Measurements from ENCODE around the gene VEGFB. TPM values are rescaled to one million over a fixed set of nuclear protein-coding genes. Genes with fewer than 3 reads are reported as not detected.

VEGFB gene
- total RNA-seq, 1 experiment from 2014 or later = 101 TPM

DNA sequence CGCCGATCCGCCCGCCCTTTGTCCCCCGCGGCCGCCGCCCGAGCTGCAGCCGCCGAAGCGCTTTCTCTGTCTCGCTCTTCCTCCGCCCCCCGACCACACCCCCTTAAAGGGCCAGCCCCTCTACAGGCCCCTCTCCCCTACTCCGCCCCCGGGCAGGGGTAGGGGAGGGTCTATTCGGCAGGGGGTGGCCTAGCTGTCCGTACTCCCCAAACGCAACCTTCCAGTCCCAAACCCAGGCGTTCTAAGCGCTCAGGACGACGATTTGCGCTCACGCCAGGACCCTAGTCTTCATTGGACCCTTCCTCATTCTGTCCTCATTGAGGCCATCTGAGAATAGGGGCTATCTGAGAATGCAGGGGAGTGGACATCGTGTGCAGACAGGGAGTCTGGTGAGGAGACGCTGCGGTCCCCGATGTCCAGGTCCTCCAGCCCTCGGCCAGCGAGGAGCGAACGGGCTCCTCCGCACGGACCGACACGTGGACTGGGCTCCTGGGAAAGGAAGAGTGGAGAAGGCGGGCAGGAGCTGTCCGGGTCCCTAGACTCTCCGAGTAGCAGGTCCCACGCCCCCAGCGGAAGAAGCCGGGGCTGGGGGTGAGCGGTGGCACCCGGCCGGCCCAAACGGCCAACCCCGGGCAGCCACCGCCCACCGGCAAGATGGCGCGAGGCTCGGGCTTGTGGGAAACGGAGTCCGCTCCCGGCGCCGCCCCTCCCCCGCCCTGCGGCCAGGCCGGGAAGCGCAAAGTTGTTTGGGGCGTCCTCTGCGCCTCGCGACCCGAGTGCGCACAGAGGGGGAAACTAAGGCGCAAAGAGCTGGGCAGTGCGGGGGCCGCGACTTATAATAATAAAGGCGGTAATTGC, 12.7 kb downstream of the VEGFB start, which contains the start of gene PPP1R14B:
Gene PPP1R14B, minus strand, starts transcription at position 73 of the 858 bp plus-strand sequence. CDS start 270 bp downstream, outside the sequence.
- intact Hi-C loops (cut with micrococcal nuclease; ENCODE audit: unreplicated experiment) (loop anchor here (10.0 kb wide), 1 partner anchor 58 kb away; the partner anchor contains the start of genes CATSPERZ and ESRRA), in situ Hi-C loops (cut with HindIII; ENCODE audit: low pct_unique_long_range_greater_than_20kb, low sequenced_read_pairs) (no loop called here)
- Histone ChIP-seq H3K4me1 (ENCODE audit: control insufficient read depth, insufficient read depth, low read length) (peaks cover 54% of the 10 kb centered on the region), H3K27me3 (ENCODE audit: control insufficient read depth, insufficient read depth, low read length) (no peaks in the 10 kb centered on the region), H3K9me3 (ENCODE audit: control insufficient read depth, insufficient read depth, low read depth, low read length) (no peaks in the 10 kb centered on the region), H3K36me3 (ENCODE audit: control insufficient read depth, insufficient read depth, low read length) (peaks cover 7% of the 10 kb centered on the region; the same call in 1 of the 2 replicates), H3K4me3 (ENCODE audit: low read depth in 2 of 2, low read length in 2 of 2) (peak within 1 kb of the TSS; percentile 85 to 95), H3K27ac (ENCODE audit: low read length) (peak within 1 kb of the TSS; percentile 99)
- DNase-seq (ENCODE audit: low read depth, low spot score) = no peak
- BruUV-seq (replicated peaks) = no TSS peak
- peak; percentile 62; the same call in 1 of the 2 replicates for TF ChIP-seq POLR2AphosphoS5 (IDR thresholded peaks at IDR 0.05; ENCODE audit: low read depth, low read length)
- TF ChIP-seq, protein P1, sequence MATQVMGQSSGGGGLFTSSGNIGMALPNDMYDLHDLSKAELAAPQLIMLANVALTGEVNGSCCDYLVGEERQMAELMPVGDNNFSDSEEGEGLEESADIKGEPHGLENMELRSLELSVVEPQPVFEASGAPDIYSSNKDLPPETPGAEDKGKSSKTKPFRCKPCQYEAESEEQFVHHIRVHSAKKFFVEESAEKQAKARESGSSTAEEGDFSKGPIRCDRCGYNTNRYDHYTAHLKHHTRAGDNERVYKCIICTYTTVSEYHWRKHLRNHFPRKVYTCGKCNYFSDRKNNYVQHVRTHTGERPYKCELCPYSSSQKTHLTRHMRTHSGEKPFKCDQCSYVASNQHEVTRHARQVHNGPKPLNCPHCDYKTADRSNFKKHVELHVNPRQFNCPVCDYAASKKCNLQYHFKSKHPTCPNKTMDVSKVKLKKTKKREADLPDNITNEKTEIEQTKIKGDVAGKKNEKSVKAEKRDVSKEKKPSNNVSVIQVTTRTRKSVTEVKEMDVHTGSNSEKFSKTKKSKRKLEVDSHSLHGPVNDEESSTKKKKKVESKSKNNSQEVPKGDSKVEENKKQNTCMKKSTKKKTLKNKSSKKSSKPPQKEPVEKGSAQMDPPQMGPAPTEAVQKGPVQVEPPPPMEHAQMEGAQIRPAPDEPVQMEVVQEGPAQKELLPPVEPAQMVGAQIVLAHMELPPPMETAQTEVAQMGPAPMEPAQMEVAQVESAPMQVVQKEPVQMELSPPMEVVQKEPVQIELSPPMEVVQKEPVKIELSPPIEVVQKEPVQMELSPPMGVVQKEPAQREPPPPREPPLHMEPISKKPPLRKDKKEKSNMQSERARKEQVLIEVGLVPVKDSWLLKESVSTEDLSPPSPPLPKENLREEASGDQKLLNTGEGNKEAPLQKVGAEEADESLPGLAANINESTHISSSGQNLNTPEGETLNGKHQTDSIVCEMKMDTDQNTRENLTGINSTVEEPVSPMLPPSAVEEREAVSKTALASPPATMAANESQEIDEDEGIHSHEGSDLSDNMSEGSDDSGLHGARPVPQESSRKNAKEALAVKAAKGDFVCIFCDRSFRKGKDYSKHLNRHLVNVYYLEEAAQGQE (IDR thresholded peaks at IDR 0.05; ENCODE audit: insufficient read depth in 1 of 2, low read depth in 2 of 2, low read length in 1 of 2) = no peak
- TF ChIP-seq TCF7L2 (IDR thresholded peaks at IDR 0.05; ENCODE audit: low read depth, low read length) = no peak
- TF ChIP-seq, protein P2, sequence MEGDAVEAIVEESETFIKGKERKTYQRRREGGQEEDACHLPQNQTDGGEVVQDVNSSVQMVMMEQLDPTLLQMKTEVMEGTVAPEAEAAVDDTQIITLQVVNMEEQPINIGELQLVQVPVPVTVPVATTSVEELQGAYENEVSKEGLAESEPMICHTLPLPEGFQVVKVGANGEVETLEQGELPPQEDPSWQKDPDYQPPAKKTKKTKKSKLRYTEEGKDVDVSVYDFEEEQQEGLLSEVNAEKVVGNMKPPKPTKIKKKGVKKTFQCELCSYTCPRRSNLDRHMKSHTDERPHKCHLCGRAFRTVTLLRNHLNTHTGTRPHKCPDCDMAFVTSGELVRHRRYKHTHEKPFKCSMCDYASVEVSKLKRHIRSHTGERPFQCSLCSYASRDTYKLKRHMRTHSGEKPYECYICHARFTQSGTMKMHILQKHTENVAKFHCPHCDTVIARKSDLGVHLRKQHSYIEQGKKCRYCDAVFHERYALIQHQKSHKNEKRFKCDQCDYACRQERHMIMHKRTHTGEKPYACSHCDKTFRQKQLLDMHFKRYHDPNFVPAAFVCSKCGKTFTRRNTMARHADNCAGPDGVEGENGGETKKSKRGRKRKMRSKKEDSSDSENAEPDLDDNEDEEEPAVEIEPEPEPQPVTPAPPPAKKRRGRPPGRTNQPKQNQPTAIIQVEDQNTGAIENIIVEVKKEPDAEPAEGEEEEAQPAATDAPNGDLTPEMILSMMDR (IDR thresholded peaks at IDR 0.05) = no peak
- TF ChIP-seq SIN3A (IDR thresholded peaks at IDR 0.05; ENCODE audit: borderline replicate concordance, insufficient read depth, low read depth, low read length) = peak; percentile 63; the same call in 1 of the 2 replicates
- peak; percentile 67 for ATAC-seq
- CTCF ChIA-PET = no interaction called here
- POLR2A ChIA-PET = no interaction called here

DNA sequence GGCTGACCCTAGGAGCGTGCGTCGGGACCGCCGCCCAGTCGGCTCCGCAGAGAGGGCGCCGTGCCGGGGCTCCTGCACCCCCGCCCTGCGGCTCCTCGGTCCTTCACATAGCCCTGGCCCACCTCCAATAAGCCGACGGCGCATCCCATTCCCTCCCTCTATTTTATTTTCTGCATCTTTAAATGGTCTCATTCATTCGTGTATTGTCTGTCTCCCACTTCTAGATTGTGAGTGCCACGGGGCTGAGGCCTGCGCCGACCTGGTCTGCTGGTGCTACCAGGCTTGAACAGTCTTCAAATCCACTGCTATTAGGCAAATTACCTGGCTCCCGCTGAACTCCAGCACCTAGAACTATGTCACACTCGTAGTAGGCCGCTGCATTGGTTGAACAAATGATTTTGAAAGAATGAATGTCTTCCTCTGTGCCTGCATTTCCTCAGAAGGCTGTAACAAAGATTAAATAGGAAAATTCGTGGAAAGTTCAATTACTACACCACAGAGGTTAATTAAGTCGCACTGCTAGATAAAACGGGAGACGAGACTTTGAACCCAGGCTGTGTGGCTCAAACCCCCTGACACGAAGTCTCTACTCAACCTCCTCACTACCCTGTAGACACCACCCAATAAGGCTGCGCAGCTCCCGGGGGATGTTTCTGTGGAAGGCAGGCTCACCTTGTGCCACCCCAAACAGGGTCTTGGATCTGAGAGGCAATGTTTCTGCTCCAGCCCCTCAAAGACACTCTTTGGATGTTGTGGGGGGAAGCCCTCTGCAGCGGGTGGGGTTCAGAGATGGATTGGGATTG, 13.5 kb downstream of the VEGFB start:
- CTCF ChIA-PET = interaction anchor here (0.6 kb wide), 1 partner anchor 40 kb away, joined by 5 read pairs; no protein-coding TSS in a partner anchor
- Histone ChIP-seq H3K4me1 (ENCODE audit: control insufficient read depth, insufficient read depth, low read length) (peaks cover 55% of the 10 kb centered on the region), H3K27ac (ENCODE audit: low read length) (peak overlapping the region; percentile 99), H3K4me3 (ENCODE audit: low read depth in 2 of 2, low read length in 2 of 2) (peak overlapping the region; percentile 85 to 94), H3K9me3 (ENCODE audit: control insufficient read depth, insufficient read depth, low read depth, low read length) (no peaks in the 10 kb centered on the region), H3K27me3 (ENCODE audit: control insufficient read depth, insufficient read depth, low read length) (no peaks in the 10 kb centered on the region), H3K36me3 (ENCODE audit: control insufficient read depth, insufficient read depth, low read length) (peaks cover 7% of the 10 kb centered on the region; the same call in 1 of the 2 replicates)
- intact Hi-C loops (cut with micrococcal nuclease; ENCODE audit: unreplicated experiment) = loop anchor here (10.0 kb wide), 1 partner anchor 57 kb away; the partner anchor contains the start of genes CATSPERZ and ESRRA
- TF ChIP-seq POLR2AphosphoS5 (IDR thresholded peaks at IDR 0.05; ENCODE audit: low read depth, low read length) = no peak
- TF ChIP-seq TCF7L2 (IDR thresholded peaks at IDR 0.05; ENCODE audit: low read depth, low read length) = no peak
- TF ChIP-seq, protein P2 (IDR thresholded peaks at IDR 0.05) = no peak
- TF ChIP-seq, protein P1 (IDR thresholded peaks at IDR 0.05; ENCODE audit: insufficient read depth in 1 of 2, low read depth in 2 of 2, low read length in 1 of 2) = no peak
- TF ChIP-seq SIN3A (IDR thresholded peaks at IDR 0.05; ENCODE audit: borderline replicate concordance, insufficient read depth, low read depth, low read length) = no peak
- DNase-seq (ENCODE audit: low read depth, low spot score) (no peak), ATAC-seq (no peak)
- POLR2A ChIA-PET = no interaction called here
- in situ Hi-C loops (cut with HindIII; ENCODE audit: low pct_unique_long_range_greater_than_20kb, low sequenced_read_pairs) = no loop called here
- no TSS peak for BruUV-seq (replicated peaks)

Measured in Panc1 (cell line).